ENCODE results near the gene DSG3.

The DSG3 gene

DNA sequence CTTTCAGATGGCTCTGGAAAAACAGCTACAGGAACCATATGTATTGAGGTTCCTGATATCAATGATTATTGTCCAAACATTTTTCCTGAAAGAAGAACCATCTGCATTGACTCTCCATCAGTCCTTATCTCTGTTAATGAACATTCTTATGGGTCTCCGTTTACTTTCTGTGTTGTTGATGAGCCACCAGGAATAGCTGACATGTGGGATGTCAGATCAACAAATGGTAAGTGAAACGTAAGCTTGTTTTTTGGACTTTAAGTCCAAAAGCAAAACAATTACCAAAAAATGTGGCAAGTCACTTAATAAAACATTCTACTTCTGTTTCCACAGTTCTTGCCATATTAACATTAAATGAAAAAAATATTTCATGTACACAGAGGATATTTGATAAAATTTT, 44.1 kb upstream of the DSG3 start:
- TF ChIP-seq, protein P1, sequence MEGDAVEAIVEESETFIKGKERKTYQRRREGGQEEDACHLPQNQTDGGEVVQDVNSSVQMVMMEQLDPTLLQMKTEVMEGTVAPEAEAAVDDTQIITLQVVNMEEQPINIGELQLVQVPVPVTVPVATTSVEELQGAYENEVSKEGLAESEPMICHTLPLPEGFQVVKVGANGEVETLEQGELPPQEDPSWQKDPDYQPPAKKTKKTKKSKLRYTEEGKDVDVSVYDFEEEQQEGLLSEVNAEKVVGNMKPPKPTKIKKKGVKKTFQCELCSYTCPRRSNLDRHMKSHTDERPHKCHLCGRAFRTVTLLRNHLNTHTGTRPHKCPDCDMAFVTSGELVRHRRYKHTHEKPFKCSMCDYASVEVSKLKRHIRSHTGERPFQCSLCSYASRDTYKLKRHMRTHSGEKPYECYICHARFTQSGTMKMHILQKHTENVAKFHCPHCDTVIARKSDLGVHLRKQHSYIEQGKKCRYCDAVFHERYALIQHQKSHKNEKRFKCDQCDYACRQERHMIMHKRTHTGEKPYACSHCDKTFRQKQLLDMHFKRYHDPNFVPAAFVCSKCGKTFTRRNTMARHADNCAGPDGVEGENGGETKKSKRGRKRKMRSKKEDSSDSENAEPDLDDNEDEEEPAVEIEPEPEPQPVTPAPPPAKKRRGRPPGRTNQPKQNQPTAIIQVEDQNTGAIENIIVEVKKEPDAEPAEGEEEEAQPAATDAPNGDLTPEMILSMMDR (IDR thresholded peaks at IDR 0.05; ENCODE audit: low read depth, low read length): no peak
- in situ Hi-C loops (cut with HindIII; ENCODE audit: low sequenced_read_pairs): no loop called here

DNA sequence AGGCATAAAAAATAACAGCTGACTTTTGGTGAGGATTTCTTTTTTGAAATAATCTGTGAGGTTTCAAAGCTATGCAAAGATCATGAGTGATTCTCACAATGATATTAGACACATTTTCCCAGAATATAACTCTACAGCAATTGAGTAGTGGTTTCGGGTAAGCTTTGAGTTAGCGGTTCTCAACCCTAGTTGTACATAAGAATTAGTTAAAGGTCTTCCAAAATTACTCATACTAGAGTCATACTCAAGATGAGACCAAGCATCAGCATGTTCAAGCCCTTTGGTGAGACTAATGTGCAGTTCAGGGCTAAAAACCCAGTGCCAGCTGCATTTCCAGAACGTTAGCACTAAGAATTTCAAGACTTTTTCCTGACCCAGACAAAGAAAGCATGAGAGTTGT, 39.9 kb upstream of the DSG3 start:
- in situ Hi-C loops (cut with HindIII; ENCODE audit: low sequenced_read_pairs): no loop called here
- no peak for DNase-seq (ENCODE audit: low read depth, low spot score)
- H3K4me3 ChIP-seq (ENCODE audit: low read depth, low read length): no peak overlapping the region
- TF ChIP-seq, protein P1 (IDR thresholded peaks at IDR 0.05; ENCODE audit: low read depth, low read length): no peak

More for the DNA sequence above, 44.1 kb upstream of the DSG3 start:
- no peak for DNase-seq (ENCODE audit: low read depth, low spot score)
- H3K4me3 ChIP-seq (ENCODE audit: low read depth, low read length): no peak overlapping the region

DNA sequence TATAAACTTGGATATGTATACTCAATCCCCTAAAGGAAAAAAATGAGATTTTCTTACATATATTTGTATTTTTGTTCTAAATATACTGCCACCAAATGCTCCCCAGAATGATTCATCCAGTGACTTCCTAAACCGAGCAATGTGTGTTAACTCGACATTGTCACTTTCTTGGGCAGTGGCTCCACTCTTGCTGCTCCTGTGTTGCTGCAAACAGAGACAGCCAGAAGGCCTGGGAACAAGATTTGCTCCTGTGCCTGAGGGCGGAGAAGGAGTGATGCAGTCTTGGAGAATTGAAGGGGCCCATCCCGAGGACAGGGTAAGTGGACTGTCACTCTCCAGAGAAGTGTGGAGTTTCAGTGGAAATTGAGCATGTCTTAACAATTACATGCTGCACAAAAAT, 38.3 kb upstream of the DSG3 start:
- in situ Hi-C loops (cut with HindIII; ENCODE audit: low sequenced_read_pairs): no loop called here
- TF ChIP-seq, protein P1 (IDR thresholded peaks at IDR 0.05; ENCODE audit: low read depth, low read length): no peak
- no peak overlapping the region for H3K4me3 ChIP-seq (ENCODE audit: low read depth, low read length)
- no peak for DNase-seq (ENCODE audit: low read depth, low spot score)

DNA sequence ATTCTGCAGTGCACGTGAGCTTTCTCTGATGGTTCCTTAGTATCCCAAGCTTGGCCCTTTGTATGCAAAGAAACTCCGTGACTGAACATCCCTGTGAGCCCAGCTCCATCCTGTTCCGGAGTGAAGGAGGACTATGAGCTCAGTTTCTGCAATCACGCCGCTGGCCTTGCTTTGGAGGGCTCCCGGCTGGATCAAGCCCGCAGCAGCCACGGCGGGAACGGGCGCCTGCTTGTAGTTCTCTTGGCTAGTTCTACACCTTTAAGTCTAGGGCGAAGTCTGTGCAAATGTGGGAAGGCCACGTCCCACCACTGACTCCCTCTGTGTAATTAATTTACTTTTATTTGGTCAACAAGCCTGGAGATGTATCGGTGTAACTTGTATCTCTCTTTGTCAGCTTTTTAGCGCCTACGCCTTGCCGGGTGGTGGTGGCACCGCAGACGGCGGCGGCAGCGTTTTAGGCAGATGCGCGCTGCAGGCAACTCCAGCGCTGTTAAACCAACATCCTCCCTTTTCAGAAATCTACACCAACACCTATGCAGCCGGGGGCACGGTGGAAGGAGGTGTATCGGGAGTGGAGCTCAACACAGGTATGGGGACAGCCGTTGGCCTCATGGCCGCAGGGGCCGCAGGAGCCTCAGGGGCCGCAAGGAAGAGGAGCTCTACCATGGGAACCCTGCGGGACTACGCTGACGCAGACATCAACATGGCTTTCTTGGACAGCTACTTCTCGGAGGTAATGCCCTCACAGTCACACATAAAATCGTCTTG, 36.6 kb upstream of the DSG3 start:
- H3K4me3 ChIP-seq (ENCODE audit: low read depth, low read length): no peak overlapping the region
- in situ Hi-C loops (cut with HindIII; ENCODE audit: low sequenced_read_pairs): no loop called here
- no peak for DNase-seq (ENCODE audit: low read depth, low spot score)
- TF ChIP-seq, protein P1 (IDR thresholded peaks at IDR 0.05; ENCODE audit: low read depth, low read length): no peak

DNA sequence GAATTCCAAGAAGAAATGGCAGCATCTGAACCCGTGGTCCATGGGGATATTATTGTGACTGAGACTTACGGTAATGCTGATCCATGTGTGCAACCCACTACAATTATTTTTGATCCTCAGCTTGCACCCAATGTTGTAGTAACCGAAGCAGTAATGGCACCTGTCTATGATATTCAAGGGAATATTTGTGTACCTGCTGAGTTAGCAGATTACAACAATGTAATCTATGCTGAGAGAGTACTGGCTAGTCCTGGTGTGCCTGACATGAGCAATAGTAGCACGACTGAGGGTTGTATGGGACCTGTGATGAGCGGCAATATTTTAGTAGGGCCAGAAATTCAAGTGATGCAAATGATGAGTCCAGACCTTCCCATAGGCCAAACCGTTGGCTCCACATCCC, 34.4 kb upstream of the DSG3 start:
- H3K4me3 ChIP-seq (ENCODE audit: low read depth, low read length): no peak overlapping the region
- DNase-seq (ENCODE audit: low read depth, low spot score): no peak
- in situ Hi-C loops (cut with HindIII; ENCODE audit: low sequenced_read_pairs): no loop called here
- TF ChIP-seq, protein P1 (IDR thresholded peaks at IDR 0.05; ENCODE audit: low read depth, low read length): no peak

DNA sequence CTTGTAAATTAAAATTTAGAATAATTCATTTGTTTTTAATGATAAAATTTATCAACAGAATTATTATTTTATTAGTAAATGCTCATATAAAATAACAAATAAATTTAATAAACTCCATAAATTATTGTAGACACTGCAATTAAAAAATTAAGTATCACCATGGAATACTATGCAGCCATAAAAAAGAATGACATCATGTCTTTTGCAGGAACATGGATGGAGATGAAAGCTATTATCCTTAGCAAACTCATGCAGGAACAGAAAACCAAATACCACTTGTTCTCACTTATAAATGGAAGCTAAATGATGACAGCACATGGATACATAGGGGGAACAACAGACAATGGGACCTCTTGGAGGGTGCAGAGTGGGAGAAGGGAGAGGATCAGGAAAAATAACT, 29.7 kb upstream of the DSG3 start:
- in situ Hi-C loops (cut with HindIII; ENCODE audit: low sequenced_read_pairs): no loop called here
- DNase-seq (ENCODE audit: low read depth, low spot score): no peak
- TF ChIP-seq, protein P1 (IDR thresholded peaks at IDR 0.05; ENCODE audit: low read depth, low read length): no peak
- no peak overlapping the region for H3K4me3 ChIP-seq (ENCODE audit: low read depth, low read length)

All from astrocyte of the spinal cord (primary cell).